Measurements from ENCODE around the gene CNOT1. TPM values are rescaled to one million over a fixed set of nuclear protein-coding genes. Genes with fewer than 3 reads are reported as not detected.

CNOT1 gene
- total and polyA plus RNA-seq, 2 of the 4 experiments (the other 2 are of a cell fraction) = 85.5 to 357 TPM

- H4K20me1 ChIP-seq (ENCODE audit: insufficient read depth, low read length) = no peaks in the 10 kb centered on the region
- in situ Hi-C loops (cut with MboI; ENCODE audit: low sequenced_read_pairs) (no loop called here), intact Hi-C loops (cut with micrococcal nuclease) (no loop called here), dilution Hi-C loops (cut with HindIII; ENCODE audit: low sequenced_read_pairs, unreplicated experiment) (no loop called here)
- H4K5ac ChIP-seq (ENCODE audit: low read depth, low read length) = no peak overlapping the region
- H2AK5ac ChIP-seq (ENCODE audit: low read depth, low read length) = no peak overlapping the region
- DNase-seq = no peak
- H3K14ac ChIP-seq (replicated peaks; ENCODE audit: low read depth, low read length) = no peak overlapping the region
- no peak overlapping the region for H3K4ac ChIP-seq (ENCODE audit: low read depth, low read length)
- H3K4me3 ChIP-seq (ENCODE audit: insufficient read depth, low read depth, low read length) = no peak overlapping the region
- BruUV-seq (replicated peaks) = no TSS peak
- H3K18ac ChIP-seq (ENCODE audit: low read depth, low read length) = no peak overlapping the region
- H3K56ac ChIP-seq (ENCODE audit: extremely low read depth, insufficient read depth, low read length) = no peak overlapping the region
- no peaks in the 10 kb centered on the region for H3K9me3 ChIP-seq (ENCODE audit: control insufficient read depth, insufficient read depth, low read length)
- H2AK9ac ChIP-seq (replicated peaks; ENCODE audit: low read depth, low read length, poor library complexity) = no peak overlapping the region
- no peak overlapping the region for H2BK120ac ChIP-seq (ENCODE audit: low read depth, low read length)
- no peaks in the 10 kb centered on the region for H3K27me3 ChIP-seq (ENCODE audit: control insufficient read depth, insufficient read depth, low read length)
- H3K27ac ChIP-seq (ENCODE audit: insufficient read depth, low read length) = no peak overlapping the region
- no peak for TF ChIP-seq CHD1 (IDR thresholded peaks at IDR 0.05; ENCODE audit: low read depth, low read length)
- TF ChIP-seq FOS (IDR thresholded peaks at IDR 0.05; ENCODE audit: low read depth, low read length) = no peak
- TF ChIP-seq POLR2A (IDR thresholded peaks at IDR 0.05; ENCODE audit: low read depth, low read length) = no peak
- TF ChIP-seq NFE2L2 (IDR thresholded peaks at IDR 0.05; ENCODE audit: low read depth, low read length) = no peak
- TF ChIP-seq ELK1 (IDR thresholded peaks at IDR 0.05; ENCODE audit: borderline replicate concordance, low read depth, low read length) = no peak
- TF ChIP-seq CEBPB (IDR thresholded peaks at IDR 0.05; ENCODE audit: low read depth, low read length) = no peak
- TF ChIP-seq USF2 (IDR thresholded peaks at IDR 0.05; ENCODE audit: low read depth, low read length) = no peak
- no peak for TF ChIP-seq BHLHE40 (IDR thresholded peaks at IDR 0.05; ENCODE audit: low read depth, low read length)
- no peak for TF ChIP-seq RAD21 (IDR thresholded peaks at IDR 0.05; ENCODE audit: low read length)
- TF ChIP-seq MXI1 (IDR thresholded peaks at IDR 0.05; ENCODE audit: borderline replicate concordance, low read depth, low read length) = no peak
- no peak for TF ChIP-seq MAFK (IDR thresholded peaks at IDR 0.05; ENCODE audit: low read depth, low read length)
- TF ChIP-seq RCOR1 (IDR thresholded peaks at IDR 0.05; ENCODE audit: insufficient replicate concordance, low read length) = no peak
- TF ChIP-seq SMC3 (IDR thresholded peaks at IDR 0.05; ENCODE audit: low read depth, low read length) = no peak
- TF ChIP-seq CTCF (conservative IDR thresholded peaks at IDR 0.05; ENCODE audit: low read depth, low read length) = no peak
- no peak for TF ChIP-seq RFX5 (IDR thresholded peaks at IDR 0.05; ENCODE audit: low read depth, low read length)
- TF ChIP-seq MAZ (IDR thresholded peaks at IDR 0.05; ENCODE audit: borderline replicate concordance, low read depth, low read length) = no peak
- no peak overlapping the region for H4K91ac ChIP-seq (ENCODE audit: insufficient read depth, low read depth, low read length)
- no peak overlapping the region for H3K23ac ChIP-seq (ENCODE audit: low read depth, low read length)
- peaks cover 52% of the 10 kb centered on the region for H3K36me3 ChIP-seq (ENCODE audit: control insufficient read depth, insufficient read depth, low read length)
- no peak overlapping the region for H2BK5ac ChIP-seq (ENCODE audit: low read depth, low read length, poor library complexity, severe bottlenecking)
- ATAC-seq (ENCODE audit: low read depth) = no peak
- POLR2A ChIA-PET (ENCODE audit: unreplicated experiment) = no interaction called here
- CTCF ChIA-PET = interaction anchor here (0.6 kb wide), 1 partner anchor 23 kb away, joined by 4 read pairs; no protein-coding TSS in a partner anchor
- H3K79me1 ChIP-seq (ENCODE audit: low read depth in 1 of 2, low read length in 2 of 2) = peaks cover 7 to 19% of the 10 kb centered on the region in 2 experiments; a peak in 3 of 4 replicates
- H3K4me1 ChIP-seq (ENCODE audit: control insufficient read depth, insufficient read depth, low read length) = no peaks in the 10 kb centered on the region
- H2AFZ ChIP-seq (replicated peaks; ENCODE audit: low read length, poor library complexity) = no peak overlapping the region
- no peak overlapping the region for H2BK15ac ChIP-seq (ENCODE audit: low read depth, low read length)
- no peaks in the 10 kb centered on the region for H3K9me1 ChIP-seq (ENCODE audit: insufficient read depth, low read length)
- H2BK20ac ChIP-seq (ENCODE audit: low read depth, low read length) = no peak overlapping the region
- no peak overlapping the region for H4K8ac ChIP-seq (ENCODE audit: low read depth in 2 of 2, low read length in 2 of 2)
- no peak overlapping the region for H3K9ac ChIP-seq (ENCODE audit: low read depth, low read length)
- no CpG with 5 or more reads among the region's 6 CpGs for WGBS, 2 experiments (ENCODE audit: extremely low coverage in 2 of 2, insufficient read length in 1 of 2)
- no peak overlapping the region for H3K4me2 ChIP-seq (ENCODE audit: low read depth, low read length)
Measured at GRCh38 chr16:58582133-58582532, 47.5 kb downstream of the CNOT1 start.

Measured in IMR-90 (cell line).